Kidney (tissue), 14 donors: ENCODE data around the gene GOLGA2. TPM values are rescaled to one million over a fixed set of nuclear protein-coding genes. Genes with fewer than 3 reads are reported as not detected.

Source experiments
- DNase-seq, 5 donors: peaks; one replicate each; pipeline ENCODE4 v3.0.0-alpha.2; 2013 to 2020
- FAIRE-seq: peaks from 2 replicates; lab custom pipeline; 2012; peaks lifted over from hg19 to GRCh38; lab: Jason Lieb, UNC
- H3K27ac ChIP-seq, 2 donors: one replicate each; pipeline ENCODE4 v1.7.0; 2013; ENCODE audit warnings: low read depth in 2 of 2, low read length in 2 of 2, inconsistent platforms in 1 of 2
- H3K27me3 ChIP-seq: one replicate; pipeline ENCODE4 v1.7.1; 2013; ENCODE audit warnings: low read length, inconsistent platforms; ENCODE audit not compliant: control insufficient read depth, insufficient read depth
- H3K36me3 ChIP-seq, 3 donors: one replicate each; pipeline versions ENCODE4 v1.7.0 to v1.7.1; 2013; ENCODE audit warnings: low read length in 3 of 3, control low read depth in 1 of 3, inconsistent platforms in 1 of 3; ENCODE audit not compliant: insufficient read depth in 3 of 3, control insufficient read depth in 2 of 3
- H3K4me1 ChIP-seq, 3 donors: one replicate each; pipeline versions ENCODE4 v1.7.0 to v1.7.1; 2013; ENCODE audit warnings: low read length in 3 of 3, inconsistent platforms in 1 of 3, low read depth in 1 of 3; ENCODE audit not compliant: control insufficient read depth in 2 of 3, insufficient read depth in 2 of 3
- H3K4me3 ChIP-seq, 3 donors: one replicate each; pipeline versions ENCODE4 v1.7.0 to v1.8.1; 2013; ENCODE audit warnings: low read length in 3 of 3, control low read depth in 1 of 3, inconsistent platforms in 1 of 3
- H3K9ac ChIP-seq, 3 donors: one replicate each; pipeline versions ENCODE4 v1.7.0 to v1.7.1; 2013; ENCODE audit warnings: low read length in 3 of 3, control low read depth in 1 of 3, inconsistent platforms in 1 of 3
- H3K9me3 ChIP-seq, 3 donors: one replicate each; pipeline versions ENCODE4 v1.7.0 to v1.7.1; 2013; ENCODE audit warnings: low read length in 3 of 3, control low read depth in 1 of 3, inconsistent platforms in 1 of 3; ENCODE audit not compliant: control insufficient read depth in 2 of 3, insufficient read depth in 1 of 3
- CTCF ChIP-seq: IDR thresholded peaks from 3 replicates; pipeline ENCODE4 v1.5.1; 2012; ENCODE audit warnings: mild to moderate bottlenecking, moderate library complexity, borderline replicate concordance; ENCODE audit not compliant: insufficient read depth; ENCODE audit errors: extremely low read depth
- intact Hi-C: fragments of 100-400 bp; cut with DNase I; formaldehyde crosslinking; loops from one replicate; pipeline ENCODE4 v1.11.1; 2022
- polyA plus RNA-seq: library from polyadenylated mRNA; stranded (reverse); fragments of 350-450 nt; fragmentation: Illumina TruSeq; extraction: RNeasy Lipid Tissue Mini Kit (QIAGEN cat#74804); gene quantifications from one replicate; pipeline ENCODE4 v1.2.3, GENCODE V29; 2014; ENCODE audit warnings: low read depth, low replicate concordance; ENCODE audit not compliant: insufficient read depth
- total RNA-seq: library from RNA; stranded (reverse); fragmentation: NEBNext Ultra II Directional; extraction: Animal tissue kit (Norgen Biotek cat#: 25700); gene quantifications from one replicate; pipeline ENCODE4 v1.2.1, GENCODE V29; 2021
- donor health status: control.
- donor health status: control.
- donor health status: control.
- donor health status: control.
- donor health status: control.
- donor health status: DM: yes; HTN: yes; CAD: no.
- donor health status: Normal renal cell carcinoma (clear cell type).

GOLGA2 gene
- total and polyA plus RNA-seq, 2 donors from 2014 or later: 42.9 to 79.7 TPM

- no peaks in the 10 kb centered on the region for H3K9me3 ChIP-seq
- peaks cover 0 to 18% (median 11%) of the 10 kb centered on the region in 3 donors for H3K4me1 ChIP-seq
- H3K27ac ChIP-seq: peak overlapping the region in 1 of 2 donors; percentile 96
- peak overlapping the region; percentile 93 to 100 (median 94) for H3K9ac ChIP-seq
- intact Hi-C loops: no loop called here
- no peak for TF ChIP-seq CTCF
- no peak for FAIRE-seq
- peak overlapping the region; percentile 89 to 100 (median 100) for H3K4me3 ChIP-seq
- H3K36me3 ChIP-seq: peaks cover 6 to 24% (median 17%) of the 10 kb centered on the region in 3 donors
- no peak for DNase-seq
- H3K27me3 ChIP-seq: no peaks in the 10 kb centered on the region
Observed at GRCh38 chr9:128321879-128322403, 46.1 kb upstream of the GOLGA2 start.

- no peak overlapping the region for H3K27ac ChIP-seq
- H3K4me1 ChIP-seq: peaks cover 0 to 18% (median 11%) of the 10 kb centered on the region in 3 donors
- peak overlapping the region in 2 of 3 donors; percentile 12 to 100 for H3K9ac ChIP-seq
- FAIRE-seq: no peak
- H3K4me3 ChIP-seq: peak overlapping the region in 2 of 3 donors; percentile 100
- intact Hi-C loops: no loop called here
- H3K9me3 ChIP-seq: no peaks in the 10 kb centered on the region
- DNase-seq: no peak
- no peaks in the 10 kb centered on the region for H3K27me3 ChIP-seq
- H3K36me3 ChIP-seq: peaks cover 6 to 29% (median 17%) of the 10 kb centered on the region in 3 donors
- TF ChIP-seq CTCF: no peak
Observed at GRCh38 chr9:128321343-128321742, 45.5 kb upstream of the GOLGA2 start.

- peaks cover 8 to 22% (median 13%) of the 10 kb centered on the region in 3 donors for H3K36me3 ChIP-seq
- H3K4me1 ChIP-seq: peaks cover 0 to 9% (median 7%) of the 10 kb centered on the region in 3 donors
- H3K27me3 ChIP-seq: no peaks in the 10 kb centered on the region
- intact Hi-C loops: no loop called here
- TF ChIP-seq CTCF: no peak
- DNase-seq (no peak), FAIRE-seq (no peak)
- H3K27ac ChIP-seq: no peak overlapping the region
- no peak overlapping the region for H3K9ac ChIP-seq
- H3K9me3 ChIP-seq: no peaks in the 10 kb centered on the region
- H3K4me3 ChIP-seq: no peak overlapping the region
Observed at GRCh38 chr9:128317629-128318028, 41.8 kb upstream of the GOLGA2 start.
